HUES6 (cell line): ENCODE results near the gene LSG1.
A peak's percentile ranks its signal among the peaks of the same experiment; 100 is the strongest.

ENCODE experiments used
- H3K27ac ChIP-seq: 2 replicates; pipeline ENCODE4 v1.7.0; 2013; ENCODE audit warnings: low read depth, mild to moderate bottlenecking, low read length, inconsistent platforms
- H3K27me3 ChIP-seq: 2 replicates; pipeline ENCODE4 v1.6.1; 2013; ENCODE audit warnings: low read length; ENCODE audit not compliant: control insufficient read depth, insufficient read depth
- H3K36me3 ChIP-seq: 2 replicates; pipeline ENCODE4 v1.6.1; 2013; ENCODE audit warnings: low read length; ENCODE audit not compliant: control insufficient read depth, insufficient read depth
- H3K4me1 ChIP-seq: 2 replicates; pipeline ENCODE4 v1.6.1; 2013; ENCODE audit warnings: low read length; ENCODE audit not compliant: control insufficient read depth, insufficient read depth
- H3K4me3 ChIP-seq: 2 replicates; pipeline ENCODE4 v1.5.1; 2013; ENCODE audit warnings: low read depth, low read length
- H3K9ac ChIP-seq: one replicate; pipeline ENCODE4 v1.6.1; 2013; ENCODE audit warnings: mild to moderate bottlenecking, low read length
- H3K9me3 ChIP-seq: 2 replicates; pipeline ENCODE4 v1.6.1; 2013; ENCODE audit warnings: low read depth, low read length; ENCODE audit not compliant: control insufficient read depth, insufficient read depth

LSG1 gene

GRCh38 chr3:194686816-194687637 lies 15.0 kb upstream of the LSG1 start:
- Histone ChIP-seq H3K9ac (peak overlapping the region; percentile 75), H3K4me3 (peak overlapping the region; percentile 74), H3K9me3 (no peaks in the 10 kb centered on the region), H3K27me3 (peaks cover 35% of the 10 kb centered on the region), H3K4me1 (peaks cover 21% of the 10 kb centered on the region), H3K36me3 (no peaks in the 10 kb centered on the region), H3K27ac (no peak overlapping the region)

- H3K4me3 ChIP-seq, result peak overlapping the region; percentile 74
- H3K27me3 ChIP-seq, result peaks cover 35% of the 10 kb centered on the region
- peak overlapping the region; percentile 75 for H3K9ac ChIP-seq
- H3K36me3 ChIP-seq, result no peaks in the 10 kb centered on the region
- peaks cover 21% of the 10 kb centered on the region for H3K4me1 ChIP-seq
- no peaks in the 10 kb centered on the region for H3K9me3 ChIP-seq
- H3K27ac ChIP-seq, result no peak overlapping the region
Observed at GRCh38 chr3:194686414-194686815, 14.4 kb upstream of the LSG1 start.

- H3K9ac ChIP-seq, result peak within 1 kb of the TSS; percentile 75
Observed at GRCh38 chr3:194685718-194686413, 13.9 kb upstream of the LSG1 start, which contains the start of gene FAM43A. Gene FAM43A, plus strand, starts transcription at chr3:194685883. Its CDS starts 944 bp downstream, at chr3:194686827.

GRCh38 chr3:194685065-194685717 lies 13.2 kb upstream of the LSG1 start:
- Histone ChIP-seq H3K27me3 (peaks cover 35% of the 10 kb centered on the region), H3K4me1 (peaks cover 21% of the 10 kb centered on the region), H3K36me3 (no peaks in the 10 kb centered on the region), H3K9me3 (no peaks in the 10 kb centered on the region), H3K4me3 (peak overlapping the region; percentile 74), H3K27ac (no peak overlapping the region), H3K9ac (no peak overlapping the region)

More at GRCh38 chr3:194685718-194686413, 13.9 kb upstream of the LSG1 start, which contains the start of gene FAM43A:
- H3K36me3 ChIP-seq, result no peaks in the 10 kb centered on the region
- no peak within 1 kb of the TSS for H3K27ac ChIP-seq
- H3K27me3 ChIP-seq, result peaks cover 35% of the 10 kb centered on the region
- no peaks in the 10 kb centered on the region for H3K9me3 ChIP-seq
- H3K4me3 ChIP-seq, result peak within 1 kb of the TSS; percentile 74
- H3K4me1 ChIP-seq, result peaks cover 21% of the 10 kb centered on the region

- Histone ChIP-seq H3K9ac (no peak overlapping the region), H3K4me3 (no peak overlapping the region), H3K27ac (no peak overlapping the region), H3K4me1 (peaks cover 7% of the 10 kb centered on the region), H3K36me3 (no peaks in the 10 kb centered on the region), H3K27me3 (peaks cover 35% of the 10 kb centered on the region), H3K9me3 (no peaks in the 10 kb centered on the region)
Observed at GRCh38 chr3:194683380-194683779, 11.4 kb upstream of the LSG1 start.

GRCh38 chr3:194682694-194683310 lies 10.8 kb upstream of the LSG1 start:
- H3K9ac ChIP-seq, result no peak overlapping the region
- H3K9me3 ChIP-seq, result no peaks in the 10 kb centered on the region
- H3K27ac ChIP-seq, result no peak overlapping the region
- H3K4me1 ChIP-seq, result peaks cover 6% of the 10 kb centered on the region; the same call in 1 of the 2 replicates
- H3K4me3 ChIP-seq, result no peak overlapping the region
- peaks cover 35% of the 10 kb centered on the region for H3K27me3 ChIP-seq
- H3K36me3 ChIP-seq, result no peaks in the 10 kb centered on the region

- Histone ChIP-seq H3K4me1 (peaks cover 6% of the 10 kb centered on the region; the same call in 1 of the 2 replicates), H3K27me3 (peaks cover 32% of the 10 kb centered on the region), H3K27ac (no peak overlapping the region), H3K4me3 (no peak overlapping the region), H3K9me3 (no peaks in the 10 kb centered on the region), H3K9ac (no peak overlapping the region), H3K36me3 (no peaks in the 10 kb centered on the region)
Observed at GRCh38 chr3:194682189-194682693, 10.2 kb upstream of the LSG1 start.

GRCh38 chr3:194680888-194681615 lies 9.1 kb upstream of the LSG1 start:
- Histone ChIP-seq H3K9ac (no peak overlapping the region), H3K4me3 (no peak overlapping the region), H3K4me1 (no peaks in the 10 kb centered on the region), H3K9me3 (no peaks in the 10 kb centered on the region), H3K27ac (no peak overlapping the region), H3K27me3 (peaks cover 20% of the 10 kb centered on the region), H3K36me3 (no peaks in the 10 kb centered on the region)

- Histone ChIP-seq H3K9ac (no peak overlapping the region), H3K27ac (no peak overlapping the region), H3K4me3 (no peak overlapping the region), H3K27me3 (peaks cover 14% of the 10 kb centered on the region), H3K4me1 (no peaks in the 10 kb centered on the region), H3K9me3 (no peaks in the 10 kb centered on the region), H3K36me3 (no peaks in the 10 kb centered on the region)
Observed at GRCh38 chr3:194676471-194676870, 4.5 kb upstream of the LSG1 start.

GRCh38 chr3:194675680-194676079 lies 3.7 kb upstream of the LSG1 start:
- H3K4me3 ChIP-seq, result no peak overlapping the region
- peaks cover 14% of the 10 kb centered on the region for H3K27me3 ChIP-seq
- no peaks in the 10 kb centered on the region for H3K36me3 ChIP-seq
- no peak overlapping the region for H3K9ac ChIP-seq
- H3K27ac ChIP-seq, result no peak overlapping the region
- no peaks in the 10 kb centered on the region for H3K9me3 ChIP-seq
- peaks cover 4% of the 10 kb centered on the region; the same call in 1 of the 2 replicates for H3K4me1 ChIP-seq
